WTC11 (cell line): ENCODE measurements around the gene EYA2. TPM values are rescaled to one million over a fixed set of nuclear protein-coding genes. Genes with fewer than 3 reads are reported as not detected.

ENCODE experiments used
- ATAC-seq: fragments of 200-7000 bp; cut with Tn5 transposase; 2 replicates; pipeline ENCODE4 v1.10.0; 2021; ENCODE audit warnings: mild to moderate bottlenecking, moderate library complexity
- CTCF ChIA-PET: fragments of 300-600 bp; sonication (Branson Sonifier 250); formaldehyde crosslinking; loops from one replicate; lab custom pipeline; 2021; ENCODE audit warnings: antibody characterized with exemption; lab: Charles Lee
- POLR2A ChIA-PET: fragments of 350-600 bp; sonication (Branson Sonifier 250); formaldehyde crosslinking; loops from one replicate; lab custom pipeline; 2021; ENCODE audit warnings: antibody characterized with exemption; lab: Charles Lee
- DNase-seq: peaks from one replicate; pipeline ENCODE4 v3.0.0; 2021; ENCODE audit warnings: low spot score
- H3K27ac Mint-ChIP-seq: 2 replicates; pipeline ENCODE4 v1.8.0; 2021; ENCODE audit warnings: mixed read lengths
- H3K27me3 Mint-ChIP-seq: 2 replicates; pipeline ENCODE4 v1.8.0; 2021; ENCODE audit warnings: low read depth, mild to moderate bottlenecking, moderate library complexity, mixed read lengths
- H3K36me3 Mint-ChIP-seq: 2 replicates; pipeline ENCODE4 v1.8.0; 2021; ENCODE audit warnings: mixed read lengths
- H3K4me1 Mint-ChIP-seq: 2 replicates; pipeline ENCODE4 v1.8.0; 2022; ENCODE audit warnings: mixed read lengths
- H3K4me3 Mint-ChIP-seq: 2 replicates; pipeline ENCODE4 v1.8.0; 2021; ENCODE audit warnings: mild to moderate bottlenecking, moderate library complexity, mixed read lengths
- H3K9me3 Mint-ChIP-seq: 2 replicates; pipeline ENCODE4 v1.8.0; 2021; ENCODE audit warnings: mixed read lengths
- ATF1 ChIP-seq: sonication (generic); formaldehyde crosslinking; IDR thresholded peaks from 2 replicates; pipeline ENCODE4 v1.8.1; 2023; ENCODE audit warnings: mild to moderate bottlenecking, moderate library complexity, missing genetic modification reagents
- ATF6 ChIP-seq: sonication (generic); formaldehyde crosslinking; IDR thresholded peaks from 2 replicates; pipeline ENCODE4 v1.8.1; 2023; ENCODE audit warnings: mild to moderate bottlenecking, missing genetic modification reagents
- E2F1 ChIP-seq: sonication (generic); formaldehyde crosslinking; IDR thresholded peaks from 2 replicates; pipeline ENCODE4 v1.8.0; 2022; ENCODE audit warnings: mild to moderate bottlenecking, missing genetic modification reagents
- ELF4 ChIP-seq: sonication (generic); formaldehyde crosslinking; IDR thresholded peaks from 2 replicates; pipeline ENCODE4 v1.8.1; 2022; ENCODE audit warnings: low read depth, mild to moderate bottlenecking, moderate library complexity, missing genetic modification reagents
- EMX1 ChIP-seq: fragments of 250-450 bp; sonication (Bioruptor Pico); IDR thresholded peaks from 2 replicates; pipeline ENCODE4 v1.8.0; 2021; ENCODE audit warnings: mild to moderate bottlenecking
- ERG ChIP-seq: fragments of 250-450 bp; sonication (Bioruptor Pico); IDR thresholded peaks from 2 replicates; pipeline ENCODE4 v1.8.0; 2021; ENCODE audit warnings: mild to moderate bottlenecking
- ESRRA ChIP-seq: sonication (generic); formaldehyde crosslinking; IDR thresholded peaks from 2 replicates; pipeline ENCODE4 v1.8.1; 2022; ENCODE audit warnings: mild to moderate bottlenecking, missing genetic modification reagents, borderline replicate concordance
- HMGA2 ChIP-seq: fragments of 250-450 bp; sonication (Bioruptor Pico); IDR thresholded peaks from 2 replicates; pipeline ENCODE4 v1.4.0; 2021; ENCODE audit warnings: mild to moderate bottlenecking, moderate library complexity
- HMGXB4 ChIP-seq: sonication (generic); formaldehyde crosslinking; IDR thresholded peaks from 2 replicates; pipeline ENCODE4 v1.8.1; 2023; ENCODE audit warnings: mild to moderate bottlenecking, moderate library complexity, missing genetic modification reagents
- IRF2 ChIP-seq: sonication (generic); formaldehyde crosslinking; IDR thresholded peaks from 2 replicates; pipeline ENCODE4 v1.8.0; 2022; ENCODE audit warnings: low read depth, missing genetic modification reagents, borderline replicate concordance
- MAX ChIP-seq: sonication (generic); formaldehyde crosslinking; IDR thresholded peaks from 2 replicates; pipeline ENCODE4 v1.8.0; 2022; ENCODE audit warnings: mild to moderate bottlenecking, missing genetic modification reagents
- MYBL2 ChIP-seq: sonication (generic); formaldehyde crosslinking; IDR thresholded peaks from 2 replicates; pipeline ENCODE4 v1.8.1; 2023; ENCODE audit warnings: mild to moderate bottlenecking, moderate library complexity, missing genetic modification reagents
- NFYB ChIP-seq: sonication (generic); formaldehyde crosslinking; conservative IDR thresholded peaks from 2 replicates; pipeline ENCODE4 v1.8.0; 2022; ENCODE audit warnings: low read depth, missing genetic modification reagents
- ZNF219 ChIP-seq: sonication (generic); formaldehyde crosslinking; IDR thresholded peaks from 2 replicates; pipeline ENCODE4 v1.8.0; 2023; ENCODE audit warnings: missing genetic modification reagents, mild to moderate bottlenecking, borderline replicate concordance
- ZNF532 ChIP-seq: fragments of 250-450 bp; sonication (Bioruptor Pico); IDR thresholded peaks from 2 replicates; pipeline ENCODE4 v1.9.0; 2021; ENCODE audit warnings: mild to moderate bottlenecking, borderline replicate concordance
- ZNF671 ChIP-seq: fragments of 250-450 bp; sonication (Bioruptor Pico); IDR thresholded peaks from 2 replicates; pipeline ENCODE4 v1.8.0; 2021; ENCODE audit warnings: mild to moderate bottlenecking
- ZSCAN18 ChIP-seq: fragments of 250-450 bp; sonication (Bioruptor Pico); IDR thresholded peaks from 2 replicates; pipeline ENCODE4 v2.1.2; 2022; ENCODE audit warnings: mild to moderate bottlenecking, moderate library complexity
- total RNA-seq: library from RNA; stranded (reverse); gene quantifications from 3 replicates; pipeline ENCODE4 v1.2.3, GENCODE V29; 2021

EYA2 gene
- total RNA-seq, 1 experiment from 2014 or later = 1.5 TPM

- ChIA-PET CTCF (interaction anchor here (0.6 to 1.6 kb wide), 9 partner anchors 9 to 185 kb away, joined by 3 to 8 read pairs (median 3); no protein-coding TSS in a partner anchor), POLR2A (interaction anchor here (0.8 kb wide), 1 partner anchor 199 kb away, joined by 4 read pairs; no protein-coding TSS in a partner anchor)
- Mint-ChIP-seq H3K27ac (no peak overlapping the region), H3K4me1 (peaks cover 7% of the 10 kb centered on the region), H3K9me3 (peaks cover 16% of the 10 kb centered on the region), H3K4me3 (no peak overlapping the region), H3K27me3 (no peaks in the 10 kb centered on the region), H3K36me3 (no peaks in the 10 kb centered on the region)
- no peak for DNase-seq
- no peak for TF ChIP-seq ATF6 (CRISPR knock-in tag)
- TF ChIP-seq HMGA2 (CRISPR knock-in tag) = no peak
- no peak for TF ChIP-seq IRF2 (CRISPR knock-in tag)
- no peak for TF ChIP-seq EMX1 (CRISPR knock-in tag)
- TF ChIP-seq ELF4 (CRISPR knock-in tag) = no peak
- TF ChIP-seq E2F1 = no peak
- no peak for TF ChIP-seq MAX (CRISPR knock-in tag)
- TF ChIP-seq ZNF219 (CRISPR knock-in tag) = no peak
- ATAC-seq = peak; percentile 84
Observed at GRCh38 chr20:46951840-46952497, 57.3 kb downstream of the EYA2 start.

GRCh38 chr20:46953596-46953995 is 59.0 kb downstream of the EYA2 start:
- no peak for ATAC-seq

GRCh38 chr20:46954490-46955038 is 59.9 kb downstream of the EYA2 start:
- H3K36me3 Mint-ChIP-seq = no peaks in the 10 kb centered on the region
- ChIA-PET POLR2A (interaction anchor here (0.7 kb wide), 1 partner anchor 17 kb away, joined by 4 read pairs; no protein-coding TSS in a partner anchor), CTCF (interaction anchor here (0.6 to 2.0 kb wide), 2 partner anchors 13 to 134 kb away, joined by 3 to 5 read pairs; no protein-coding TSS in a partner anchor)
- H3K9me3 Mint-ChIP-seq = peaks cover 13% of the 10 kb centered on the region
- no peak for ATAC-seq
- peaks cover 9% of the 10 kb centered on the region for H3K4me1 Mint-ChIP-seq
- no peak for DNase-seq
- no peak overlapping the region for H3K4me3 Mint-ChIP-seq
- H3K27me3 Mint-ChIP-seq = no peaks in the 10 kb centered on the region
- H3K27ac Mint-ChIP-seq = no peak overlapping the region
- TF ChIP-seq ERG (CRISPR knock-in tag) (no peak), ZNF671 (CRISPR knock-in tag) (no peak), ZNF532 (CRISPR knock-in tag) (no peak), ZSCAN18 (no peak), MYBL2 (CRISPR knock-in tag) (no peak)

More at GRCh38 chr20:46953596-46953995, 59.0 kb downstream of the EYA2 start:
- TF ChIP-seq HMGXB4 (CRISPR knock-in tag) (no peak), ESRRA (CRISPR knock-in tag) (no peak), ATF1 (CRISPR knock-in tag) (no peak), NFYB (CRISPR knock-in tag) (no peak)
- Mint-ChIP-seq H3K4me3 (no peak overlapping the region), H3K27ac (no peak overlapping the region), H3K27me3 (no peaks in the 10 kb centered on the region), H3K9me3 (peaks cover 13% of the 10 kb centered on the region), H3K4me1 (peaks cover 7% of the 10 kb centered on the region), H3K36me3 (no peaks in the 10 kb centered on the region)
- ChIA-PET CTCF (interaction anchor here (2.0 kb wide), 1 partner anchor 133 kb away, joined by 5 read pairs; no protein-coding TSS in a partner anchor), POLR2A (interaction anchor here (0.7 kb wide), 1 partner anchor 17 kb away, joined by 4 read pairs; no protein-coding TSS in a partner anchor)
- no peak for DNase-seq
